Stimulated activated CD8-positive, alpha-beta memory T cell treated with anti-CD3 and anti-CD28 coated beads, Interleukin-15, amount 100 ng/mL, for 4 hours (primary cell): ENCODE results near the gene GRK3.
"Not testable (repeated sequence)": the region's sequence is repeated elsewhere in the genome, so short reads cannot be mapped to it uniquely, and the experiment has no call there.

Experiments
- DNase-seq, 2 donors: peaks; one replicate each; pipeline ENCODE4 v3.0.0-alpha.2; 2020; ENCODE audit warnings: low read depth in 2 of 2

Gene GRK3

DNA sequence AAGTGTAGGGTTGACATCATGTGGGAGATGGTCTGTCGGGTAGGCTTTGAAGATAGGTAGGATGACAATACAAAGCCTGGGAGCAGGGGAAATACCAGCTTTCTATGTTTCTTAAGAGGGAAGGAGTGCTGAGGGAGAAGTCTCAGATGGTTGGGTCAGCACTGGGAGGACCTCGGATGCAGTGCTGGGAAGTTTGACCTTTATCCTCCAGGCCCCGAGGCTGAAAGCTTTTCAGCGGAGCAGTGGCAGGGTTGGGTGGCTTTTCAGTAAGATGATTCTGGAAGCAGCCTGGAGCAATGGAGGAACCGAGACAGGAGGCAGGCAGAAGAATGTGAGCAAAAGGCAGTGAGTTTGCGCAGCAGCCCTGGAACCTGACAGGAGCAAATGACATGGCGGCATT, 134.0 kb downstream of the GRK3 start:
- no peak for DNase-seq

GRCh38 chr22:25698978-25699377, 134.5 kb downstream of the GRK3 start:
- no peak for DNase-seq

- DNase-seq, result no peak
These were observed 136.7 kb downstream of the GRK3 start for GRCh38 chr22:25701056-25701780.

DNA sequence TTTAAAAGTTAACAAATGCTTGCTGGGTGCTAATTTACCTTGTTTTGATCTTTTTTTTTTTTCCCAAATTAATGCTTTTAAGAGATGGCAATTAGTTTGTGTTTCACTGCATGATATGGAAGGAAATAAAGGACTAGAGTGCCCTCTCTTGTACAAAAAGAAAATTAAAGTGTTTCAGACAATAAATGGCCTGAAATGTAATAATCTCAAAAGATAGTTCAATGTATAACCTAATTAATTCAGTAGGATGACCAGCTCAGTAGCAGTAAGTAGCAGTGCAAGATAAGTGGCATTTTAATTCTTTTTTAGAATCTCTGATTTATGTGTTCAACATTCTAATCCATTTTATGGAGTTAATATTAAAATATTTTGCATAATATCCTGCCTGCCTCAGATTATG, 137.6 kb downstream of the GRK3 start:
- no peak for DNase-seq

GRCh38 chr22:25702571-25703167, 138.2 kb downstream of the GRK3 start:
- DNase-seq, result no peak

GRCh38 chr22:25704701-25705100, 140.2 kb downstream of the GRK3 start:
- DNase-seq, result no peak

GRCh38 chr22:25706197-25706596, 141.7 kb downstream of the GRK3 start:
- no peak for DNase-seq

DNA sequence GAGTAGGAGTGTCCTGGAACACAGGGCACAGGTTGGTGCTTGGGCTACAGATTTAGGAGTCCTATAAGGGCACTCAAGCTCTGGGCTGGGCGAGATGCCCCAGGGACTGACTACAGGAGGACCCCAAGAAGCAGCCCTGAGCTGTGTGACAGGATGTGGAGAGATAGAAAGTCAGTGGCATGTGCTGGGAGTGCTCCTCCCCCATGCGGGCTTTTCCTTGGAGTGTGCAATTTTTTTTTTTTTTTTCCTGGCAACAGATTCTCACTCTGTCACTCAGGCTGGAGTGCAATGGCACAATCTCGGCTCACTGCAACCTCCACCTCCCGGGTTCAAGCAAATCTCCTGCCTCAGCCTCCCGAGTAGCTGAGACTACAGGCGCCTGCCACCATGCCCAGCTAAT, 144.0 kb downstream of the GRK3 start:
- not testable (repeated sequence) for DNase-seq

DNA sequence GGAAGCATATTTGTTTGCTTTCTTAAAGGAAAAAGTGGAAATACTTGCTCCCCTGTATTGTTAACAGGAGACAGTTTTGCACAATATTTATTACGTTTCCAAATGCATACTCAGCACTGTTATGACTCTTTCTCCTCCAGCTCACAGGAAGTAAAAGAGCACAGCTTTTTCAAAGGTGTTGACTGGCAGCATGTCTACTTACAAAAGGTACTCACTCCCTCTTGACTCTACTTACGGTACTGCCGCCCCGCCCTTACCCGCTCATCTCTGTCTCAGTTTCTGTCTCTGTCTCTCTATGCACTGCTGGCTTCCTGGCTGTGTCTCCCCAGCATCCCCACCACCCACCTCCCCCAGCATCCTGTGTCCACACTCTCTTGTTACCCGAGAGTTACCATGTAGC, 145.3 kb downstream of the GRK3 start:
- no peak for DNase-seq

DNA sequence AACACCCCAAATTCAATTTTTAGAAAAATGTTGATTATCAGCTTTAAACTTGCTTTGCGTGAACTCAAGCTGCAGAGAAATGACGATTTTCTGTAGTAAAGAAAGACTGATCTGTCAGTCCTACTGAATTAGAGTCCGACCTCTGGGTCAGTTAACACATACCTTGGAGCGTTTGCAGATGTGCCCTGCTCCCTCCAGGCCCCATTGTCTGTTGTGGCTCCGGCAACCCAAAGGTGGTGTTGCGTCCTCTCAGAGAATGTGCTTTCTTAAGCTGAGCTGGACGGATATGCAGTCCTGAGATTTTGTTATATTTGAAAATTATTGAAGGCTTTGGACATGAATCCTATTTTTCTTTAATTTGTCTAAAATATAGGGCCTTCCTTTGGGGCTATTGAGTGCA, 146.0 kb downstream of the GRK3 start:
- DNase-seq, result no peak

- DNase-seq, result no peak
These were observed 147.0 kb downstream of the GRK3 start for GRCh38 chr22:25711491-25711890.

DNA sequence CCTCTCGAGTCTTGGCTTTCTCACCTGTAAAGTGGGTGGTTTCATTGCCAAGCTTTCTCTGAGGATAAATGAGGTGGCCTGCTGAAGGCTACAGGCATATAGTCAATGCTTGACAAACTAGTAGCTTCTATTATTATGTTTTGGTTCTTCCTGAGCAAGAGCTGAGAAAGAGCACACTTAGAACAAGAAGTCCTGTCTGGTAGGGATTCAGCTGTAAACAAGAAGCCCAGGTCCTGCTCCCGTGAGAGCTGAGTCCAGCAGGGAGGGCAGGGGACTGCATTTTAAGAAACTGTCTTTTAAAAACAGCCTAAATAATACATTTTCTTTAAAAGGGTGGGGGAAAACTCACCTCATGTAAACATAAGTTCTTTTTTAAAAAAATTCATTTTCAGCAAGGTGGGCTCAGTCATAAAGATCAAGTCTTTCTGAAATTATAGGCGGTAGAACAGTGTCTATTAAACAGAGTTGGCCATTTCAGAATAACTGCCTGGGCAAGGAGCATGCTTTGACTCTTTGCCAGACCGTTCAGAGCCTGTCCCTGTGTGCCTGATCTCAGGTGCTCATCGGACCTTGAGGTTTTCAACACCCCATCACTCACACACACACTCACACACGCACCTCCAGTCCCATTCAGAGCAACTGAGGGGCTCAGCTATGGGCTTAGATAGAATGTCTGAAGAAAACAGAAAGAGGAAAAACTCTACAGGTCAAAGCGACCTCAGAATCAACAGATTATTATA, 148.4 kb downstream of the GRK3 start:
- DNase-seq, result no peak

- DNase-seq, result no peak
These were observed 149.6 kb downstream of the GRK3 start for GRCh38 chr22:25714070-25714469.

GRCh38 chr22:25714739-25715138, 150.3 kb downstream of the GRK3 start:
- no peak for DNase-seq

DNA sequence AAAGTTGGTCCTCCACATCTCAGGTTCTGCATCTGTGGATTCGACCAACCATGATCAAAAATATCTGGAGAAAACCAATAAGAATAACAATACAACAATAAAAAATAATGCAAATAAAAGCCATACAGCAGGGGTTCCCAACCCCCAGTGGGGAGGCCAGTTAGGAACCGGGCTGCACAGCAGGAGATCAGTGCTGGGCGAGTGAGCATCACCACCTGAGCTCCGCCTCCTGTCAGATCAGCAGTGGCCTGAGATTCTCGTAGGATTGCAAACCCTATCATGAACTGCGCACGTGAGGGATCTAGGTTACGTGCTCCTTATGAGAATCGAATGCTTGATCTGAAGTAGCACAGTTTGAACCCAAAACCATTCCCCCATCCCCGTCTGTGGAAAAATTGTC, 152.2 kb downstream of the GRK3 start:
- DNase-seq, result no peak

GRCh38 chr22:25718135-25718840, 153.8 kb downstream of the GRK3 start:
- no peak for DNase-seq

- DNase-seq, result no peak
These were observed 157.7 kb downstream of the GRK3 start for GRCh38 chr22:25722223-25722622.

- DNase-seq, result no peak
These were observed 158.2 kb downstream of the GRK3 start for GRCh38 chr22:25722626-25723025.

- no peak for DNase-seq
These were observed 161.8 kb downstream of the GRK3 start for GRCh38 chr22:25726241-25726640.

DNA sequence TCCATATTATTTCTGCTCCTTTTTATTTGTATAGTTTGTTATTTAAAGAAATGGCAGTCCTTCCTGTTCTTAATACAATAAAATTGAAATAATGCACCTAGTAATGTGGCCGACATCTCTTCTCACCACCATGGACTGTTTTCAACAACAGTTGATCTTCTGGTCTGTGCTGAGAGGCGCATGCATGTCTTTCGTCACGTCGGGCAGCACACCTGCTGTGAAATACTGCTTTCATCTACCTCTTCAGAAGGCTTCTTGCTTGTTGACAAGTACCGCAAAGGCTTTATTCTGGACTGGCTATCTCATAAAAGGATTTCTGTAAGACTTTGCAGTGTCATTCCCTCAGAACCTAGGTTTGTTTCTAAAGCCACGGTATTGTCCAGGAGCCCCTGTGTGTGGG, 163.6 kb downstream of the GRK3 start:
- no peak for DNase-seq

DNA sequence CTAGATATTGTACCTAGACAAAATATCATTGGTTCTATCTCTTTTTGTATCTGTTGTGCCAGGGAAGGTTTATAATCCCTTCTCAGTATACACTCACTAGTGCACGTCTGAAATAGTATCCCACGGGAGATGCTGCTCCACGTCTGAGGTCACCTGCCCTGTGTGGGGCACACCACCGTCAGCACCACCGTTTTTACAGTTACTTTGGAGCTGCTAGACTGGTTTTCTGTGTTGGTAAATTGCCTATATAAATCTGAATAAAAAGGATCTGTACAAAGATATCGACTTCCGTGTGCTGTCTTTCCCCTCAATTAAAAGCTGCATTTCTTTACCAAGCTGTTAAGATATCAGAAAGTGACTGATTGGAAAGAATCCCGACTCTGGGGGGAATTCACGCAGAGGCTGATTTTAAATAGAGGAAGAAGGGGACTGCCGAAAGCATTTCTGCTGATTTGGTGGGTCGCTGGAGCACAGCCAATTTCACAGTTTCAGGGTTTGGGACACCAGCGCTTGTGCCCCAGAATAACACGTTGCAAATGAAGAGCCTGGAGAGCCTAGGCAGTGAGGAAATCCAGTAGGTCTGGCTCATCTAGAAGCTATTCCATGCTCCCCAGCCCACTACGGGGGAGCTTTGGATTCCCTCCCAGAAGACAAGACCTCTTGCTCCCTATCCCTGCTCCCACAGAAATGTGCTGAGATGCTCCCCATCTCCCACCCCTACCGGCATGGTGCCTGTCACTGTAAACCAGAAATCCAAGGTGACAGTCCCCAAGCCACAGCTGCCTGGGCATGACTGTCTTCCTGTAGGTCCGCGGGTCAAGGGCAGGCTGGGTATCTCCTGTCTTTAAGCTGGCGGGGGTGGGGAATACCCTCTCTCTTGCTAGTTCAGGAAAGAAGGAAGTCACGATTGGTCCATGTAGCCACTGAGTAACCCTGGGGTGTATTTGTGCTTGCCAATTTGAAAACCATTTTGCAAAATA, 164.8 kb downstream of the GRK3 start:
- no peak for DNase-seq
